Activated naive CD4-positive, alpha-beta T cell treated with anti-CD3 and anti-CD28 coated beads, Interleukin-2, amount 10 ng/mL, durations not matched to agents 7 days and 5 days (primary cell): Measurements from ENCODE around the gene CFC1.
"Not testable (repeated sequence)": the region's sequence is repeated elsewhere in the genome, so short reads cannot be mapped to it uniquely, and the experiment has no call there.

Experiments
- CTCF ChIA-PET: fragments of 350-600 bp; sonication (Branson Sonifier 250); formaldehyde crosslinking; loops from one replicate; lab custom pipeline; 2021; ENCODE audit warnings: antibody characterized with exemption; lab: Charles Lee
- DNase-seq: peaks from one replicate; pipeline ENCODE4 v3.0.0-alpha.2; 2020
- H3K27ac Mint-ChIP-seq: one replicate; pipeline ENCODE4 v1.8.0; 2021; ENCODE audit warnings: mild to moderate bottlenecking, moderate library complexity, mixed read lengths
- H3K27me3 Mint-ChIP-seq: one replicate; pipeline ENCODE4 v1.8.0; 2021; ENCODE audit warnings: mild to moderate bottlenecking, mixed read lengths
- H3K36me3 Mint-ChIP-seq: one replicate; pipeline ENCODE4 v1.8.0; 2021; ENCODE audit warnings: mixed read lengths
- H3K4me1 Mint-ChIP-seq: one replicate; pipeline ENCODE4 v1.8.0; 2021; ENCODE audit warnings: mixed read lengths
- H3K4me3 Mint-ChIP-seq: one replicate; pipeline ENCODE4 v1.8.0; 2021; ENCODE audit warnings: mild to moderate bottlenecking, moderate library complexity, mixed read lengths
- H3K9me3 Mint-ChIP-seq: one replicate; pipeline ENCODE4 v1.8.0; 2021; ENCODE audit warnings: mixed read lengths

Gene CFC1

GRCh38 chr2:130556441-130556840 is 42.9 kb downstream of the CFC1 start:
- DNase-seq, H3K27ac Mint-ChIP-seq, H3K9me3 Mint-ChIP-seq, H3K27me3 Mint-ChIP-seq, H3K36me3 Mint-ChIP-seq, CTCF ChIA-PET, H3K4me1 Mint-ChIP-seq, H3K4me3 Mint-ChIP-seq: not testable (repeated sequence)

DNA sequence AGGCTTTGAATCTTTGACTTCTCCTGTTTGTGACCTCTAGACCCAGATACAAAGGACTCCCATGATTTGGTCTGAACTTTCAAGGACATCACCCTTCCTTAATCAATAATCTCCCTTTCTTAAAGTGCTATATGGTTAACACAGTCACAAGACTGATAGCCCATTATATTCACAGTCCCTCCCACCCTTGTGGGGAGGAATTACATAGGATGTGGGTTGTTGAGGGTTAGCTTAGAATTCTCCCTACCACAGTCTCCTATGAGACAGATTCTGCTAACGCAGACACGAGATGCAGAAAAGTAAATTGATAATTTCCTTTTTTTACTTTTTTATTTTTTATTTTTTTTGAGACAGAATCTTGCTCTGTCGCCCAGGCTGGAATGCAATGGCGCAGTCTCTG is 45.2 kb downstream of the CFC1 start:
- CTCF ChIA-PET, H3K36me3 Mint-ChIP-seq, H3K9me3 Mint-ChIP-seq, DNase-seq, H3K4me1 Mint-ChIP-seq, H3K4me3 Mint-ChIP-seq, H3K27me3 Mint-ChIP-seq, H3K27ac Mint-ChIP-seq: not testable (repeated sequence)

- H3K9me3 Mint-ChIP-seq, H3K27me3 Mint-ChIP-seq, H3K4me3 Mint-ChIP-seq, H3K27ac Mint-ChIP-seq, CTCF ChIA-PET, H3K4me1 Mint-ChIP-seq, DNase-seq, H3K36me3 Mint-ChIP-seq: not testable (repeated sequence)
These were observed 49.9 kb downstream of the CFC1 start for GRCh38 chr2:130549475-130549874.

DNA sequence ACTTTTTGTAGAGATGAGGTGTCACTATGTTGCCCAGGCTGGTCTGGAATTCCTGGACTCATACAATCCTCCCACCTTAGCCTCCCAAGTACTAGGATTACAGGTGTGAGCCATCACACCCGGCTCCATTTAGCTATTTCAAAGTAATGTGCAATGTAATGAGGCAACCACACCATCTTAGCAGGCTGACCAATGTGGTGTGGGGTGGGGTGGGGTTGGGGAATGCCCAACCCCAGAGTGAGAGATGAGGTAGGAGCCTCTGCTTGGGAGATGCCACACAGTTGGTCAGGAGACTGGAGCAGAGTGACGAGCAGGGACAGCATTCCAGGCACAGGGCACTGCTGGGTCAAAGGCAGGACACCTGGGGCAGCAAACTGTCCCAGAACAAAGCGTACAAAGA is 51.0 kb downstream of the CFC1 start:
- CTCF ChIA-PET, H3K4me1 Mint-ChIP-seq: not testable (repeated sequence)

GRCh38 chr2:130544978-130545377 is 54.4 kb downstream of the CFC1 start:
- CTCF ChIA-PET, H3K27me3 Mint-ChIP-seq, H3K4me3 Mint-ChIP-seq, DNase-seq, H3K4me1 Mint-ChIP-seq, H3K36me3 Mint-ChIP-seq, H3K9me3 Mint-ChIP-seq, H3K27ac Mint-ChIP-seq: not testable (repeated sequence)

More for the DNA sequence above, 51.0 kb downstream of the CFC1 start:
- DNase-seq, H3K9me3 Mint-ChIP-seq, H3K4me3 Mint-ChIP-seq, H3K27ac Mint-ChIP-seq, H3K36me3 Mint-ChIP-seq, H3K27me3 Mint-ChIP-seq: not testable (repeated sequence)

DNA sequence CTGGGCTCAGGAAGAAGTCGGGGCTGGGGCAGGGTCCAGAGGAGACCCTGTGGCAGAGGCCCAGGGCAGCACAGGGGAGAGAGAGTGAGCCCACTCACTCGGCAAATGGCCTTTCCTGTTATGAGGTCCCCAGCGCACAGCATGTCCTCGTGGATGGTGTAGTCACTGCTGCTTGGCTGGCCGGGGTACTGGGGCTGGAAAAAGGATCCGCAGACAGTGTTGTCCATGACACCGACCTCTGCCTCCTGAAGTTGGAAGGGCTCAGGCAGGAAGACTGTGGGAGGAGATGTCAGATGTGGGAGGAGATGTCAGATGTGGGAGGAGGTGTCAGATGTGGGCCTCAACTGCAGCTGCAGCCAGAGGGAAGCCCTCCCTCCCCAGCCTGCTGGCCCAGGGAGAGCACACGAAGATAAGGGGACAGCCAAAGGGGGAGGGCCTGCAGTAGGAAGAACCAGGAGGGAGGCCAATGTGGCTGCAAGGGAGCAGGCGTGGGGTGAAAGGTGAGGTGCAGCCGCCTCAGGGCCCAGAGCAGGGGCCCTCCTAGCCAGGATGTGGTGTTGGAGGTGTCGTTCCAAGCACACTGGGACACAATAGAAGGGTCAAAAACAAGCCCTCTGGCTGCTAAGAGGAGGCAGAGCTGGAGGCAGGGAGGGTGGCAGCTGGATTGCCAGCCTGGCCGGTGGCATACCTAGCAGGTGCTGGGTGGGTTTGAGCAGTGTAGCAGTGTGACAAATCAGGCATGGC is 55.4 kb downstream of the CFC1 start:
- not testable (repeated sequence) for H3K36me3 Mint-ChIP-seq

DNA sequence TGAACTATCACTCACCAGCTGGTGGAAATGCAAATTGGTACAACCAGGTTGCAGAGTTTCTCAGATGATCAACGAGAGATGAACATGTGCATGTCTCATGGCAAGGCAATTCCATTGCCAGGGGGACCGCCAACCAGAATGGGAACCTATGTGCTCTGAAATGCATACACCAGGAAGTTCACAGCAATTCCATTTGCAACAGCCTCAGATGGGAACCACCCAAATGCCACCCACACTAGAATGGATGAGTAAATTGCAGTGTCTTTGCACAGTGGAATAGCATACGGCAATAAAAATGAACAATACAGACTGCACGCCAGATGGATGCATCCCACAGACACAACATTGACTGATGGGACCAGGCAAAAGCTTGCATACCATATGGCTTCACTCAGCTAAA is 56.6 kb downstream of the CFC1 start:
- H3K4me3 Mint-ChIP-seq, H3K27me3 Mint-ChIP-seq, DNase-seq, H3K27ac Mint-ChIP-seq, H3K4me1 Mint-ChIP-seq, CTCF ChIA-PET, H3K9me3 Mint-ChIP-seq, H3K36me3 Mint-ChIP-seq: not testable (repeated sequence)

More for the DNA sequence above, 55.4 kb downstream of the CFC1 start:
- H3K4me3 Mint-ChIP-seq, H3K27me3 Mint-ChIP-seq, DNase-seq, H3K9me3 Mint-ChIP-seq, H3K4me1 Mint-ChIP-seq, CTCF ChIA-PET, H3K27ac Mint-ChIP-seq: not testable (repeated sequence)
